ENCODE measurements around the gene CILP2.

- TF ChIP-seq GATA2 (IDR thresholded peaks at IDR 0.05; ENCODE audit: low read depth, low read length) (no peak), GATA3 (IDR thresholded peaks at IDR 0.05; ENCODE audit: low read depth, low read length) (no peak)
These were observed 14.9 kb upstream of the CILP2 start for GRCh38 chr19:19523177-19523576.
